ENCODE measurements around the gene CELA3A.

- no peak for TF ChIP-seq SIN3A (IDR thresholded peaks at IDR 0.05; ENCODE audit: borderline replicate concordance, insufficient read depth, low read length)
- TF ChIP-seq TAF1 (IDR thresholded peaks at IDR 0.05; ENCODE audit: borderline replicate concordance, insufficient read depth, low read length): no peak
Observed at GRCh38 chr1:22021061-22021460, 19.6 kb downstream of the CELA3A start.
